Panc1 (cell line): Measurements from ENCODE around the gene HOXA7. TPM values are rescaled to one million over a fixed set of nuclear protein-coding genes. Genes with fewer than 3 reads are reported as not detected.
A peak's percentile ranks its signal among the peaks of the same experiment; 100 is the strongest.

ENCODE experiments used
- ATAC-seq: fragments of 200-7000 bp; cut with Tn5 transposase; 2 replicates; pipeline ENCODE4 v1.9.1; 2020; ENCODE audit warnings: mild to moderate bottlenecking, moderate library complexity
- BruUV-seq: library from RNA; stranded (reverse); fragments of 400-500 nt; replicated peaks from 2 replicates; lab custom pipeline; 2021; lab: Mats Ljungman, UMichigan
- CTCF ChIA-PET: fragments of 300-600 bp; sonication (Branson Sonifier 250); formaldehyde crosslinking; loops from one replicate; lab custom pipeline; 2022; ENCODE audit warnings: antibody characterized with exemption; lab: Charles Lee
- POLR2A ChIA-PET: fragments of 300-600 bp; sonication (Branson Sonifier 250); formaldehyde crosslinking; loops from one replicate; lab custom pipeline; 2022; ENCODE audit warnings: antibody characterized with exemption; lab: Charles Lee
- DNase-seq: peaks from one replicate; pipeline ENCODE4 v3.0.0-alpha.2; 2010; ENCODE audit warnings: low read depth, low spot score
- H3K27ac ChIP-seq: 2 replicates; pipeline ENCODE4 v1.5.1; 2011; ENCODE audit warnings: mild to moderate bottlenecking, low read length, inconsistent platforms
- H3K27me3 ChIP-seq: fragments of 200-500 bp; sonication (Bioruptor generic); 2 replicates; pipeline ENCODE4 v1.6.0; 2014; ENCODE audit warnings: low read length, inconsistent platforms; ENCODE audit not compliant: control insufficient read depth, insufficient read depth
- H3K36me3 ChIP-seq: fragments of 200-500 bp; sonication (Bioruptor generic); 2 replicates; pipeline ENCODE4 v1.5.1; 2014; ENCODE audit warnings: inconsistent platforms, mild to moderate bottlenecking, low read length, moderate library complexity; ENCODE audit not compliant: control insufficient read depth, insufficient read depth
- H3K4me1 ChIP-seq: 2 replicates; pipeline ENCODE4 v1.5.1; 2011; ENCODE audit warnings: inconsistent platforms, mild to moderate bottlenecking, low read length, moderate library complexity; ENCODE audit not compliant: control insufficient read depth, insufficient read depth
- H3K4me3 ChIP-seq, 2 experiments: 2 replicates each; pipeline ENCODE4 v1.5.1; 2011 to 2012; ENCODE audit warnings: low read depth in 2 of 2, low read length in 2 of 2, mild to moderate bottlenecking in 2 of 2, inconsistent platforms in 1 of 2, moderate library complexity in 1 of 2
- H3K9me3 ChIP-seq: fragments of 200-500 bp; sonication (Bioruptor generic); 2 replicates; pipeline ENCODE4 v1.5.1; 2014; ENCODE audit warnings: low read depth, mild to moderate bottlenecking, inconsistent platforms, low read length, moderate library complexity; ENCODE audit not compliant: control insufficient read depth, insufficient read depth
- POLR2AphosphoS5 ChIP-seq: IDR thresholded peaks from 2 replicates; pipeline ENCODE4 v1.6.1; 2012; ENCODE audit warnings: mild to moderate bottlenecking, low read depth, low read length, moderate library complexity
- REST ChIP-seq, 2 experiments: IDR thresholded peaks; 2 replicates each; pipeline ENCODE4 v1.6.1; 2011 to 2012; ENCODE audit warnings: low read depth in 2 of 2, control low read depth in 1 of 2, low read length in 1 of 2, mild to moderate bottlenecking in 1 of 2, moderate library complexity in 1 of 2; ENCODE audit not compliant: insufficient read depth in 1 of 2
- SIN3A ChIP-seq: IDR thresholded peaks from 2 replicates; pipeline ENCODE4 v1.6.1; 2012; ENCODE audit warnings: low read depth, mild to moderate bottlenecking, low read length, moderate library complexity, borderline replicate concordance; ENCODE audit not compliant: insufficient read depth
- TCF7L2 ChIP-seq: IDR thresholded peaks from 2 replicates; pipeline ENCODE4 v1.6.1; 2011; ENCODE audit warnings: mild to moderate bottlenecking, low read depth, low read length, inconsistent platforms
- in situ Hi-C: cut with HindIII; loops from 2 replicates; pipeline ENCODE4 v1.10.0; 2016; ENCODE audit warnings: low sequenced_read_pairs, low pct_unique_long_range_greater_than_20kb
- intact Hi-C: fragments of 100-400 bp; cut with micrococcal nuclease; formaldehyde crosslinking; loops from one replicate; pipeline ENCODE4 v1.10.0; 2022; ENCODE audit not compliant: unreplicated experiment
- total RNA-seq: library from RNA; stranded (reverse); gene quantifications from one replicate; pipeline ENCODE4 v1.2.1, GENCODE V29; 2021; ENCODE audit not compliant: unreplicated experiment
- TF ChIP-seq, protein P1 (sequence below): fragments of 450-650 bp; IDR thresholded peaks from 2 replicates; pipeline ENCODE4 v1.5.1; 2017; ENCODE audit warnings: mild to moderate bottlenecking

HOXA7 gene
- total RNA-seq, 1 experiment from 2014 or later = not detected

GRCh38 chr7:27112955-27113949 is 43.2 kb downstream of the HOXA7 start:
- DNase-seq (no peak), ATAC-seq (peak; percentile 12)
- no peaks in the 10 kb centered on the region for H3K36me3 ChIP-seq
- no peaks in the 10 kb centered on the region for H3K27me3 ChIP-seq
- TF ChIP-seq SIN3A (peak; percentile 75; the same call in 1 of the 2 replicates), POLR2AphosphoS5 (peak; percentile 69), TCF7L2 (peak; percentile 47; the same call in 1 of the 2 replicates), REST (IDR thresholded peaks at IDR 0.05; ENCODE audit: insufficient read depth in 1 of 2, low read depth in 2 of 2, low read length in 1 of 2) (no peak)
- TF ChIP-seq, protein P1, sequence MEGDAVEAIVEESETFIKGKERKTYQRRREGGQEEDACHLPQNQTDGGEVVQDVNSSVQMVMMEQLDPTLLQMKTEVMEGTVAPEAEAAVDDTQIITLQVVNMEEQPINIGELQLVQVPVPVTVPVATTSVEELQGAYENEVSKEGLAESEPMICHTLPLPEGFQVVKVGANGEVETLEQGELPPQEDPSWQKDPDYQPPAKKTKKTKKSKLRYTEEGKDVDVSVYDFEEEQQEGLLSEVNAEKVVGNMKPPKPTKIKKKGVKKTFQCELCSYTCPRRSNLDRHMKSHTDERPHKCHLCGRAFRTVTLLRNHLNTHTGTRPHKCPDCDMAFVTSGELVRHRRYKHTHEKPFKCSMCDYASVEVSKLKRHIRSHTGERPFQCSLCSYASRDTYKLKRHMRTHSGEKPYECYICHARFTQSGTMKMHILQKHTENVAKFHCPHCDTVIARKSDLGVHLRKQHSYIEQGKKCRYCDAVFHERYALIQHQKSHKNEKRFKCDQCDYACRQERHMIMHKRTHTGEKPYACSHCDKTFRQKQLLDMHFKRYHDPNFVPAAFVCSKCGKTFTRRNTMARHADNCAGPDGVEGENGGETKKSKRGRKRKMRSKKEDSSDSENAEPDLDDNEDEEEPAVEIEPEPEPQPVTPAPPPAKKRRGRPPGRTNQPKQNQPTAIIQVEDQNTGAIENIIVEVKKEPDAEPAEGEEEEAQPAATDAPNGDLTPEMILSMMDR = no peak
- ChIA-PET CTCF (interaction anchor here (0.6 kb wide), 1 partner anchor 67 kb away, joined by 3 read pairs; no protein-coding TSS in a partner anchor), POLR2A (interaction anchor here (0.7 to 3.1 kb wide), 3 partner anchors 16 to 1052 kb away, joined by 3 to 21 read pairs (median 5); partner anchors contain the start of gene HOXA1)
- H3K27ac ChIP-seq = peak overlapping the region; percentile 100
- BruUV-seq = no TSS peak
- in situ Hi-C loops (no loop called here), intact Hi-C loops (no loop called here)
- H3K9me3 ChIP-seq = no peaks in the 10 kb centered on the region
- peaks cover 58% of the 10 kb centered on the region for H3K4me1 ChIP-seq
- H3K4me3 ChIP-seq = peak overlapping the region; percentile 77 to 92

GRCh38 chr7:27112361-27112760 is 44.1 kb downstream of the HOXA7 start:
- no peak for ATAC-seq
- intact Hi-C loops (no loop called here), in situ Hi-C loops (no loop called here)
- POLR2A ChIA-PET = no interaction called here
- no peaks in the 10 kb centered on the region for H3K36me3 ChIP-seq
- H3K9me3 ChIP-seq = no peaks in the 10 kb centered on the region
- H3K27ac ChIP-seq = peak overlapping the region; percentile 100
- H3K4me1 ChIP-seq = peaks cover 49% of the 10 kb centered on the region
- CTCF ChIA-PET = no interaction called here
- BruUV-seq = no TSS peak
- no peaks in the 10 kb centered on the region for H3K27me3 ChIP-seq
- no peak for DNase-seq
- H3K4me3 ChIP-seq = peak overlapping the region; percentile 77 to 92; a peak in 3 of 4 replicates
- TF ChIP-seq TCF7L2 (no peak), POLR2AphosphoS5 (no peak), REST (IDR thresholded peaks at IDR 0.05; ENCODE audit: insufficient read depth in 1 of 2, low read depth in 2 of 2, low read length in 1 of 2) (no peak), SIN3A (no peak)
- TF ChIP-seq, protein P1 = no peak
